ENCODE measurements around the gene LAX1.
"Not testable (repeated sequence)": the region's sequence is repeated elsewhere in the genome, so short reads cannot be mapped to it uniquely, and the experiment has no call there.

The LAX1 gene

DNA sequence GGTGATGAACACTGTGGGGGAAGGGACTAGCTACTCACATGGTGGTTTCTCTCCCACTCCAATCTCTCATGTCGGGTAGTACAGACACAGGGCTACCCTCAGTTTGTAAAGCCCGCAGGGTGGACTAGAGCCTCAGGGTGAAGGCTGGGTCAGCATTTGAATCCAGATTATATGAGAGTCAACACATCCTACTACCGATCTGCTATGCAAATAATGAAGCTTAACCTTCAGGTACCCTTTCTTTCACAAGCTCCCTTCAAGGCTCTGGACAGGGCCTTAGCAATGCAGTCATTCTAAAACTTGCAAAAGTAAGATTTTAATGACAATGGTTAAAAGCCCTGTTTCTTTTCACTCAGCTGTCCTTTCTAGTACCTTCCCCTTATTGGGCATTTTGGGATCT lies 25.0 kb downstream of the LAX1 start:
- Mint-ChIP-seq H3K9me3 (no peaks in the 10 kb centered on the region), H3K4me1 (ENCODE audit: low read depth) (peaks cover 3% of the 10 kb centered on the region), H3K27ac (no peak overlapping the region), H3K27me3 (no peaks in the 10 kb centered on the region), H3K4me3 (no peak overlapping the region), H3K36me3 (ENCODE audit: low read depth) (no peaks in the 10 kb centered on the region)
- DNase-seq = no peak

DNA sequence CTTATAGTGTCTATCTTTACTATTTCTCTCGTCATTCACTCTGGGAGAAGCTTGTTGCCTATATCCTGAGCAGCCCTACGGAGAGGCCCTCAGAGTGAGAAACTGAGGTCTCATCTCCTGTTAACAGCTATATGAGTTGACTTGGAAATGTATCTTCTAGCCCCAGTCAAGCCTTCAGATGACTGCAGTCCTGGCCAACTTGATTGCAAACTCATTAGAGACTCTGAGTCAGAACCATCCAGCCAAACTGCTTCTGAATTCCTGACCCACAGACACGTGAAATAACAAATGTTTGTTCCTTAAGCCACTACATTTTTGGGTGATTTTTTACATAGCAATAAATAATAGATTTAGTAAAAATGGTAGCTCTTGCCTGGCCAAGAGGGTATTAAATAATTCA lies 26.5 kb downstream of the LAX1 start:
- no peak overlapping the region for H3K27ac Mint-ChIP-seq

DNA sequence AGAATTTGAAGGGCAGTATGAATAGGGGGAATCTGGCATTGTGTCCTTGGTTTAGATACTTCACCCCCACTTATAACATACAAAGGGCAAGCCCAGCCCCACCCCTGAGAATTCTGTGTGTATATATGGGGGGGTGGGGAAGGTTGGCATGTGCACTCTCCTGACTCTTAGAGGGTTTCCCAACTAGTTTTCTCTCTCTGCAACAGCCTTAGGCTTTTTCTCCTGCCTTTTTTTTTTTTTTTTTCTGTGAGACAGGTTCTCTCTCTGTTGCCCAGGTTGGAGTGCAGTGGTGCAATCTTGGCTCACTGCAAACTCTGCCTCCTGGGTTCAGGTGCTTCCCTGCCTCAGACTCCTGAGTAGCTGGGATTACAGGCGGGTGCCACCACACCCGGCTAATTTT lies 27.5 kb downstream of the LAX1 start:
- Mint-ChIP-seq H3K4me1 (ENCODE audit: low read depth) (peaks cover 15% of the 10 kb centered on the region), H3K4me3 (no peak overlapping the region)
- no peak for DNase-seq

More for the DNA sequence above, 26.5 kb downstream of the LAX1 start:
- no peaks in the 10 kb centered on the region for H3K9me3 Mint-ChIP-seq
- H3K4me3 Mint-ChIP-seq = no peak overlapping the region
- H3K36me3 Mint-ChIP-seq (ENCODE audit: low read depth) = peaks cover 9% of the 10 kb centered on the region
- H3K27me3 Mint-ChIP-seq = no peaks in the 10 kb centered on the region
- H3K4me1 Mint-ChIP-seq (ENCODE audit: low read depth) = peaks cover 7% of the 10 kb centered on the region
- DNase-seq = no peak

DNA sequence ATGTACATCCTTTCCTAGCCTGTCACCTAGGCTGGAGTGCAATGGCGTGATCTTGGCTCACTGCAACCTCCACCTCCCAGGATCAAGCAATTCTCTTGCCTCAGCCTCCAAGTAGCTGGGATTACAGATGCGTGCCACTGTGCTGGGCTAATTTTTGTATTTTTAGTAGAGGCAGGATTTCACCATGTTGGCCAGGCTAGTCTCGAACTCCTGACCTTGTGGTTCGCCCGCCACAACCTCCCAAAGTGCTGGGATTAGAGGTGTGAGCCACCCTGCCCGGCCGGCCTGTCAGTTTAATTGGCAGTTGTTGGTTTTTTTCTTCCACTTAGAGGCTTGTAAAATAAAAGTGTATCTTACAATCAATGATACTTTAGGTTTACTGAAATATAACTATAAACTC lies 28.6 kb downstream of the LAX1 start:
- DNase-seq, H3K27ac Mint-ChIP-seq, H3K27me3 Mint-ChIP-seq, H3K4me3 Mint-ChIP-seq, H3K9me3 Mint-ChIP-seq: not testable (repeated sequence)
- H3K36me3 Mint-ChIP-seq (ENCODE audit: low read depth) = peaks cover 29% of the 10 kb centered on the region
- peaks cover 26% of the 10 kb centered on the region for H3K4me1 Mint-ChIP-seq (ENCODE audit: low read depth)

More for the DNA sequence above, 27.5 kb downstream of the LAX1 start:
- peaks cover 4% of the 10 kb centered on the region for H3K9me3 Mint-ChIP-seq
- no peak overlapping the region for H3K27ac Mint-ChIP-seq
- H3K27me3 Mint-ChIP-seq = no peaks in the 10 kb centered on the region
- peaks cover 19% of the 10 kb centered on the region for H3K36me3 Mint-ChIP-seq (ENCODE audit: low read depth)

DNA sequence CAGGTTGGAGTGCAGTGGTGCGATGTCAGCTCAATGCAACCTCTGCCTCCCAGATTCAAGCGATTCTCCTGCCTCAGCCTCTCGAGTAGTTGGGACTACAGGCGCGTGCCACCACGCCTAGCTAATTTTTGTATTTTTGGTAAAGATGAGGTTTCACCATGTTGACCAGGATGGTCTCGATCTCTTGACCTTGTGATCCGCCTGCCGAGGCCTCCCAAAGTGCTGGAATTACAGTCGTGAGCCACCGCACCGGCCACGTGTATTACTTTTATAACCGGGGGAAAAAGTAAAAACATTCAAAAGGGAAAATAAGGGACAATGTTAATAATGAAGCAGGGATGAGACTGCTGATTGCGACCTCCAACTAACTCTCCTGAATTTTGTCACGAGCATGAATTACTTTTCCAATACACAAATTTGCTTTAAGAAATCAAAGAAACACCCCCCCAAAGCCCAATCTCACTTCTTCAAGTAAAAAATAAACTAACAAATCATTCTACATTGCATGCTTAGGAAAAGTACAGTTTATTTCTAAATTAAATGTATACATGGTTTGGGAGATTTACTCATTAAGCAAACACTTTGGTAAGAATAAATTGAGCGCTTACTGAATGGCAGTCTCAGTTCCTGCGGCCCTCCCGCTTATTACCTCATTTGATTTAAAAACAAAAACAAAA lies 29.9 kb downstream of the LAX1 start:
- H3K36me3 Mint-ChIP-seq (ENCODE audit: low read depth) = peaks cover 43% of the 10 kb centered on the region
- peak overlapping the region; percentile 98 for H3K27ac Mint-ChIP-seq
- peaks cover 4% of the 10 kb centered on the region for H3K9me3 Mint-ChIP-seq
- peak overlapping the region; percentile 96 for H3K4me3 Mint-ChIP-seq
- no peak for DNase-seq
- H3K27me3 Mint-ChIP-seq = no peaks in the 10 kb centered on the region
- H3K4me1 Mint-ChIP-seq (ENCODE audit: low read depth) = peaks cover 39% of the 10 kb centered on the region

DNA sequence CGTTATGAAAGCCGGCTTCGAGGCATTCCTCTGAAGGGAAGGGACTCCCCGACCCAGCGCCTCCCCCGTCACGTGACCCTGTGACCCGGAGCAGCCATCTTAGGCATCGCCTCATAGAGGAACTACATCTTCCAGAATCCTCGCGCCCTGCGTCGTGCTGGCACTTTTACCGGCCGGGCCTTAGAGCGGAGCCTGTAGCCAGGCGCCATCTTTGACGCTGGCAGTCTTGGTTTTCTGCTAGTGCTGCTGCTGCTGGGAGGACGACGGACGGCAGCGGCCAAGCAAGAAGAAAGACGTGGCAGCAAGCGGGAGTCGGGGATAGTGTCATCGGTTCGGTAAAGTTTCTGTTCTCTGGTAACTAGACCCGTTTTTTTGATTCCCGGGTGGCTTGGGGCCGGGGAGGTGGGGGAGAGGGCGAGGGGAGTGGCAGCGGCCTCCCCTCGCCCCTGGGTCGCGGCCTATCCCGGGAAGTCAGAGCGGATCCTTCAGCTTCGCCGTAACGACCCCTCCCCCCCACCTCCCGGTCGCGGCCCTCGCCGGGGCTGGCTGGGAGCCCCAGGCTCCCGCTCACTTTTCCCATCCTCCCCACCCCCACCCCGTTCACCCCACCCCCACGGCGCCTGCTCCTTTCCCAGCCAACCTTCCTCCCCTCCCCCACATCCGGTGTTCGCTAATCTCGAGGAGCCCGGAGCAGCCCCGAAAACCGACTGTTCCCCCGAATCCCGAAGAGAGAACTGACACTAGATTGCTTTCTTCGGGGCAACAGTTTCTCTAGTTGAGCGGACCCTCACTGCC lies 30.7 kb downstream of the LAX1 start, which contains the start of the genes ZBED6 and ZC3H11A:
Gene ZBED6 (plus strand): TSS at position 183 of the 795 bp plus-strand sequence. CDS start 1,900 bp downstream, outside the sequence.
Gene ZC3H11A (plus strand): TSS at position 183 of the 795 bp plus-strand sequence. CDS start 21,448 bp downstream, outside the sequence.
- Mint-ChIP-seq H3K4me3 (peak within 1 kb of the TSS; percentile 96), H3K27ac (peak within 1 kb of the TSS; percentile 98), H3K9me3 (peaks cover 4% of the 10 kb centered on the region), H3K27me3 (no peaks in the 10 kb centered on the region), H3K4me1 (ENCODE audit: low read depth) (peaks cover 47% of the 10 kb centered on the region), H3K36me3 (ENCODE audit: low read depth) (peaks cover 50% of the 10 kb centered on the region)
- peak; percentile 95 for DNase-seq

DNA sequence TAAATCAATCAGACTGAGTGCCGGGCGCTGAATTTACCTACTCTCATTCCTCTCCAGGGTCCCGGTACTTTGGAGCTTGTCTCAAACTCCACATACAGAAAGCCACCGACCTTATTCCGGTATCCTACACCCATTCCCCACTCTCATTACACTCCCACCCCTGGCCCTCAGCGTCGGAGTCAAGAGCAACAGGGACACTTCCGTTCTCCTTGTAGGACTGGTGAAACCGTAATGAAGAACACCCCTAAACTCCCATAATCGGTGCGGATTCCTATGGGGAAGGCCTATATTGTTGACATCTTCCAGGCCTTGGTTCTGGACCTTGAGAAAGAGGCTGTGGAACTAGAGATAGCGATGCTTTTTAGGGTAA lies 31.2 kb downstream of the LAX1 start:
- Mint-ChIP-seq H3K4me1 (ENCODE audit: low read depth) (peaks cover 51% of the 10 kb centered on the region), H3K4me3 (peak overlapping the region; percentile 96)
- DNase-seq = no peak

DNA sequence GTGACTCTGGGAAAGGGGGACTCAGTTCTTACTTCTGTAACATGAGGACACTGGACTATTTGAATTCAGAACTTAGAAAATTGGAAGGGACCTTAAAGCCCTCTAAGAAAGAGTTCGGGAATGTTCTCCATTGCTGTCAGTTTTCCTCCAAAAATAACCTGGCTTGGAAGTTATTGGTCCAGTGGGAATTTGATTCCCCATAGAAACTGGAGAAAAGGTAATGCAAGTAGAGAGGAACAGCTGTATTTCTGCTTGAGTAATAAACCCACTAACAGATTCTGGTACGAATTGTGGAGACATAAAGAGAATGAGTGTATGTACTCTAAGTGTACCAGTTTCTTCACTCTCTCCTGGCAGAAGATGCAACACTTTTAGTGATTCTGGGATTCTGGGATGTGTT lies 32.2 kb downstream of the LAX1 start:
- DNase-seq = no peak
- peaks cover 63% of the 10 kb centered on the region for H3K36me3 Mint-ChIP-seq (ENCODE audit: low read depth)
- peak overlapping the region; percentile 96 for H3K4me3 Mint-ChIP-seq
- no peaks in the 10 kb centered on the region for H3K27me3 Mint-ChIP-seq
- peaks cover 59% of the 10 kb centered on the region for H3K4me1 Mint-ChIP-seq (ENCODE audit: low read depth)
- peaks cover 4% of the 10 kb centered on the region for H3K9me3 Mint-ChIP-seq
- peak overlapping the region; percentile 98 for H3K27ac Mint-ChIP-seq

More for the DNA sequence above, 31.2 kb downstream of the LAX1 start:
- H3K9me3 Mint-ChIP-seq = peaks cover 4% of the 10 kb centered on the region
- H3K27me3 Mint-ChIP-seq = no peaks in the 10 kb centered on the region
- peaks cover 54% of the 10 kb centered on the region for H3K36me3 Mint-ChIP-seq (ENCODE audit: low read depth)
- peak overlapping the region; percentile 98 for H3K27ac Mint-ChIP-seq

DNA sequence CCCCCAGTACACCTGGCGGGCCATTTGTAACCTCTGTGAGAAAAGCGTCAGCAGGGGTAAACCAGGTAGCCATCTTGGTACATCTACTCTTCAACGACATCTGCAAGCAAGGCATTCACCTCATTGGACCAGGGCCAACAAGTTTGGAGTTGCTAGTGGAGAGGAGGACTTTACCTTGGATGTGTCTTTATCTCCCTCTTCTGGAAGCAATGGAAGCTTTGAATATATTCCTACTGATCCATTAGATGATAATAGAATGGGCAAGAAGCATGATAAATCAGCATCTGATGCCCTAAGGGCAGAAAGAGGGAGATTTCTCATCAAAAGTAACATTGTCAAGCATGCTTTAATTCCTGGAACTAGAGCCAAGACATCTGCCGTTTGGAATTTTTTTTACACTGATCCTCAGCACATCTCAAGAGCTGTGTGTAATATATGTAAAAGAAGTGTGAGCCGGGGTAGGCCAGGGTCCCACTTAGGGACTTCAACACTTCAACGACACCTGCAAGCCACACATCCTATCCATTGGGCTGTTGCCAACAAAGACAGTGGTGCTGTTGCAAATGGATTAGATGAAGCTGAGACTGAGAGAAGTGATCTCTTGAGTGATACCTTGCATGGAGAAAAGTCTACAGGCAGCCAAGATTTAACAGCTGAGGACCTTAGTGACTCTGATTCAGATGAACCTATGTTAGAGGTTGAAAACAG lies 33.1 kb downstream of the LAX1 start:
- Mint-ChIP-seq H3K36me3 (ENCODE audit: low read depth) (peaks cover 71% of the 10 kb centered on the region), H3K9me3 (peaks cover 4% of the 10 kb centered on the region), H3K4me3 (peak overlapping the region; percentile 96), H3K27ac (peak overlapping the region; percentile 47), H3K4me1 (ENCODE audit: low read depth) (peaks cover 62% of the 10 kb centered on the region), H3K27me3 (no peaks in the 10 kb centered on the region)
- DNase-seq = no peak

DNA sequence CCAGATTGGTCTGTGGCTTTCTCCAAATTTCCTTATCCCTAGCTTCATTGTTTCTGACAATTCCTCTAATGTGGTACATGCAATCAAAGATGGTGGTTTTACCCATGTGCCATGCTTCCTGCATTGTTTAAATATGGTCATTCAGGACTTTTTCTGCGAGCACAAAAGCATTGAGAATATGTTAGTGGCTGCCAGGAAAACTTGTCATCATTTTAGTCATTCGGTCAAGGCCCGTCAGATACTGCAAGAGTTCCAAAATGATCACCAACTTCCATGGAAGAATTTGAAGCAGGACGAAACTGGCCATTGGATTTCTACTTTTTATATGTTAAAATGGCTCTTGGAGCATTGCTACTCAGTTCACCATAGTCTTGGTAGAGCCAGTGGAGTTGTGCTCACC lies 34.2 kb downstream of the LAX1 start:
- Mint-ChIP-seq H3K9me3 (peaks cover 4% of the 10 kb centered on the region), H3K4me1 (ENCODE audit: low read depth) (peaks cover 68% of the 10 kb centered on the region), H3K36me3 (ENCODE audit: low read depth) (peaks cover 81% of the 10 kb centered on the region), H3K27me3 (no peaks in the 10 kb centered on the region), H3K27ac (peak overlapping the region; percentile 28), H3K4me3 (no peak overlapping the region)
- no peak for DNase-seq

DNA sequence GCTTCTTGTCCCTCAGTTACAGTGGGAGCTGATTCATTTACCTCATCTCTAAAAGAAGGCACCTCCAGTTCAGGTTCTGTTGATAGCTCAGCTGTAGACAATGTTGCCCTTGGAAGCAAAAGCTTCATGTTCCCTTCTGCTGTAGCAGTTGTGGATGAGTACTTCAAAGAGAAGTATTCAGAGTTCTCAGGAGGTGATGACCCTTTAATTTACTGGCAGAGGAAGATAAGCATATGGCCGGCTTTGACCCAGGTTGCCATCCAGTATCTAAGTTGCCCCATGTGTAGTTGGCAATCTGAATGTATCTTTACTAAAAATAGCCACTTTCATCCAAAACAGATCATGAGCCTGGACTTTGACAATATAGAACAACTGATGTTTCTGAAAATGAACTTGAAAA lies 35.0 kb downstream of the LAX1 start:
- H3K4me3 Mint-ChIP-seq = no peak overlapping the region
- peaks cover 69% of the 10 kb centered on the region for H3K4me1 Mint-ChIP-seq (ENCODE audit: low read depth)
- H3K9me3 Mint-ChIP-seq = peaks cover 4% of the 10 kb centered on the region
- H3K36me3 Mint-ChIP-seq (ENCODE audit: low read depth) = peaks cover 89% of the 10 kb centered on the region
- H3K27me3 Mint-ChIP-seq = no peaks in the 10 kb centered on the region
- no peak for DNase-seq
- peak overlapping the region; percentile 73 for H3K27ac Mint-ChIP-seq

DNA sequence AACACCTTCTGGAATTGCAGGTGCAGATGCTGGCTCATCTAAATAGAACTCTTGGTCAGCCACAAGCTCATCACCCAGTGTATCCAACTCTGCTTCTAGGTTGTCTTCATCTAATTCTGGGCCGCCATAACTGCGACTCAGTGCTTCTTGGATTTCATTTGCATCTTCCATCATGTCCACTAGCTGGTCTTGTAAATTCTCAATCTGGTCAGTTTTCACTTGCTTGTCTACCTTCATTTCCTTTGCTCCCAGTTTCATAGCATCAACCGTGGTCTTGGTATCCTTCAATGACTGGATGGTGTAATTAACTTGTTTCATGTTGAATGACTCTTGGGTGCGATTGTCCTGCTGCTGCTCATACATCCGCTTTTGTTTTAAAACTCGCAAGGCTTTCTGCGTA lies 40.7 kb downstream of the LAX1 start:
- no peak overlapping the region for H3K27ac Mint-ChIP-seq

DNA sequence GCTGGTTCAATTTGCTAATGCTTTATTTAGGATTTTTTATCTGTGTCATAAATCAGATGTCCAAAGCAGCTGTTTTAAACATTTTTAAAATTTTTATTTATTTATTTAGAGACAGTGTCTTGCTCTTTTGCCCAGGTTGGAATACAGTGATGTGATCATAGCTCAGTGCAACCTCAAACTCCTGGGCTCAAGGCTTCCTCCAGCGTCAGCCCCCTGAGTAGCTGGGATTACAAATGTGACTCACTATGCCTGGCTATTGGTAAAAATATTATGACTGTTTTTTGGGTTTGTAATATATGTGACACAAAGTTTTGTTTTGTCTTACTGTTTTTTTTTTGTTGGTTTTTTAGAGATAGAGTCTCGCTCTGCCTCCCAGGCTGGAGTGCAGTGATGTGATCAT lies 42.2 kb downstream of the LAX1 start:
- peaks cover 84% of the 10 kb centered on the region for H3K36me3 Mint-ChIP-seq (ENCODE audit: low read depth)
- H3K9me3 Mint-ChIP-seq = no peaks in the 10 kb centered on the region
- peaks cover 48% of the 10 kb centered on the region for H3K4me1 Mint-ChIP-seq (ENCODE audit: low read depth)
- no peaks in the 10 kb centered on the region for H3K27me3 Mint-ChIP-seq
- no peak overlapping the region for H3K4me3 Mint-ChIP-seq
- H3K27ac Mint-ChIP-seq = peak overlapping the region; percentile 59
- DNase-seq = no peak

More for the DNA sequence above, 40.7 kb downstream of the LAX1 start:
- DNase-seq = no peak
- H3K9me3 Mint-ChIP-seq = no peaks in the 10 kb centered on the region
- peaks cover 85% of the 10 kb centered on the region for H3K36me3 Mint-ChIP-seq (ENCODE audit: low read depth)
- no peaks in the 10 kb centered on the region for H3K27me3 Mint-ChIP-seq
- no peak overlapping the region for H3K4me3 Mint-ChIP-seq
- H3K4me1 Mint-ChIP-seq (ENCODE audit: low read depth) = peaks cover 52% of the 10 kb centered on the region

DNA sequence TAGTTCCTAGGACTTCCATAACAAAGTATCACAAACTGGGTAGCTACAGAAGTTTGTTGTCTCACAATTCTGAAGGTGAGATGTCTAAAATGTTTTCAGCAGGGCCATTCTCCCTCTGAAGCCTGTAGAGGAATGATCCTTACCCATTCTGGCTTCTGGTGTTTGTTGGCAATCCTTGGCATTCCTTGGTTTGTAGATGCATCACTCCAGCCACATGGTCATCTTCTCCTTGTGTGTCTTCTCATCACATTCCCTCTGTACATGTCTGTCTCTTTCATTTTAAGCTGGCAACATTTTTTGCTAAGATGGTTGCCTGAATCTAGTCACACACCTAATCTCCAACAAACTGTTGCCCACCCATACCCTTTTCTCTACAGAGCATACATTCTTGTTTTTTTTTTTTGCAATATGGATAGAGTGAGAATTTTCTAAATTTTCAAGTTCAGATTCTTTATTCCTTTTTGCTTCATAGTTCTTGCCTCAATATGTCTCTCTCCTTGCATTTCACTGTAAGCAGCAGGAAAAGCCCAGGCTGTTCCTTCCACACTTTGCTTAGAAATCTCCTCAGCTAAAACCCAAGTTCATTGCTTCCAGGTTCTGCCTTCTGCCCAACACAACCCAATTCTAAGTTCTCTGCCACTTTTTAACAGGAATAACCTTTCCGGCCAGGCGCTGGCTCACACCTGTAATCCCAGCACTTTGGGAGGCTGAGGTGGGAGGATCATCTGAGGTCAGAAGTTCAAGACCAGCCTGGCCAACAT lies 48.8 kb downstream of the LAX1 start:
- DNase-seq = no peak
- no peak overlapping the region for H3K4me3 Mint-ChIP-seq
- H3K36me3 Mint-ChIP-seq (ENCODE audit: low read depth) = peaks cover 79% of the 10 kb centered on the region
- no peaks in the 10 kb centered on the region for H3K27me3 Mint-ChIP-seq
- no peaks in the 10 kb centered on the region for H3K9me3 Mint-ChIP-seq
- H3K27ac Mint-ChIP-seq = peak overlapping the region; percentile 12
- H3K4me1 Mint-ChIP-seq (ENCODE audit: low read depth) = peaks cover 35% of the 10 kb centered on the region

All from activated T-cell treated with anti-CD3 and anti-CD28 coated beads, Interleukin-2, amount 50 U/mL, for 24 hours (primary cell).